HG03196 (cell line): ENCODE results near the gene HPN.
"Not testable (repeated sequence)": the region's sequence is repeated elsewhere in the genome, so short reads cannot be mapped to it uniquely, and the experiment has no call there.

ENCODE experiments used
- ATAC-seq: cut with Tn5 transposase; IDR thresholded peaks from one replicate; pipeline ENCODE4 v1.9.1; 2021; ENCODE audit not compliant: unreplicated experiment

Gene HPN

DNA sequence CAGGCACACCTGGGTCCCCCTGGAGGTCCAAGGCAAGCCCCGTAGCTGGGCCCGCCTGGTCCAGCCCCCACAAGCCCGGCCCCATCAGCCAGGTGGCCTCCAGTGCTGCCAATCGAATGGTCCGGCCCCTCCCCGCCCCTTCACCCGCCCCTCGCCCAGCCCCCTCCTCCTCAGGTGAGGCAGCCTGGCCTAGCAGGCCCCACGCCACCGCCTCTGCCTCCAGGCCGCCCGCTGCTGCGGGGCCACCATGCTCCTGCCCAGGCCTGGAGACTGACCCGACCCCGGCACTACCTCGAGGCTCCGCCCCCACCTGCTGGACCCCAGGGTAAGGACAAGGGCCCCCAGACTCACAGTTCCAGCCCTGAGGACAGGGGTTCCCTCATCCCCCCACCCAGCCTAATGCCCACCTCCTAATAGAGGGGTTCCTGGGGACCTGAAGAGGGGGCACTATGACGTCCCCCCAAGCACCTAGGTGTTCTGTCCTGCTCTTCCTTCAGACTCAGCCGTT, at the start of gene HPN:
Gene HPN (plus strand): TSS at position 174 of the 508 bp plus-strand sequence. CDS start 786 bp downstream, outside the sequence.
- ATAC-seq = no peak

DNA sequence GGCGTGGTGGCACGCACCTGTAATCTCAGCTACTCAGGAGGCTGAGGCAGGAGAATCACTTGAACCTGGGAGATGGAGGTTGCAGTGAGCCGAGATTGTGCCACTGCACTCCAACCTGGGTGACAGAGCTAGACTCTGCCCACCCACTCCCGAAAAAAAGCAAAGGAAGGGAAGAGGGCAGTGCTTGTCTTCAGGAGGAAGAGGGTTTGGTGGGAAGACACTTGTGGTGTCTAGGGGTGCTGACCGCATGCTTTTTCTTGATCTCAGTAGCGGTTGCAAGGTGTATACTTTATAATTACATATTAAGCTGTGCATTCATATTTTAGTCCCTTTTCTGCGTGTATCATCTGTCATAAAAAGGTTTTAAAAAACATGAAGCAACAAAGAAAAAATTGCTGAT, 48.9 kb upstream of the HPN start:
- ATAC-seq = not testable (repeated sequence)

DNA sequence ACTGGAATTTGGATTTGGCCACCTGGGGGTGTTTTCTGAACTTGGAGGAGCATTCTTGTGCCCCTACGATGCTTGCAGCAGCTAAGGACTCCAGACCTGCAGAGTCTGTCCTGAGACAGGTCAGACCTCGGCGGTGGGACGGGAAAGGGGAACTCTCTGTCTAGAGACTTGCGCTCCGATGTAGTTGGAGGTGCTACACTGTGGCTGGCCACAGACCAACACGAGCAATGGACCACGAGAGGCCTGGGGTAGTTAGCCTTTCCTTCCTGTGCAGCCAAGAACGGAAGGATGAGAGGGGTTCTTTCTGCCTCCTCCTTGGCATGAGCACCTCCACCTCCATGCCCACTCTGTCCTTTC, 47.3 kb upstream of the HPN start:
- no peak for ATAC-seq

DNA sequence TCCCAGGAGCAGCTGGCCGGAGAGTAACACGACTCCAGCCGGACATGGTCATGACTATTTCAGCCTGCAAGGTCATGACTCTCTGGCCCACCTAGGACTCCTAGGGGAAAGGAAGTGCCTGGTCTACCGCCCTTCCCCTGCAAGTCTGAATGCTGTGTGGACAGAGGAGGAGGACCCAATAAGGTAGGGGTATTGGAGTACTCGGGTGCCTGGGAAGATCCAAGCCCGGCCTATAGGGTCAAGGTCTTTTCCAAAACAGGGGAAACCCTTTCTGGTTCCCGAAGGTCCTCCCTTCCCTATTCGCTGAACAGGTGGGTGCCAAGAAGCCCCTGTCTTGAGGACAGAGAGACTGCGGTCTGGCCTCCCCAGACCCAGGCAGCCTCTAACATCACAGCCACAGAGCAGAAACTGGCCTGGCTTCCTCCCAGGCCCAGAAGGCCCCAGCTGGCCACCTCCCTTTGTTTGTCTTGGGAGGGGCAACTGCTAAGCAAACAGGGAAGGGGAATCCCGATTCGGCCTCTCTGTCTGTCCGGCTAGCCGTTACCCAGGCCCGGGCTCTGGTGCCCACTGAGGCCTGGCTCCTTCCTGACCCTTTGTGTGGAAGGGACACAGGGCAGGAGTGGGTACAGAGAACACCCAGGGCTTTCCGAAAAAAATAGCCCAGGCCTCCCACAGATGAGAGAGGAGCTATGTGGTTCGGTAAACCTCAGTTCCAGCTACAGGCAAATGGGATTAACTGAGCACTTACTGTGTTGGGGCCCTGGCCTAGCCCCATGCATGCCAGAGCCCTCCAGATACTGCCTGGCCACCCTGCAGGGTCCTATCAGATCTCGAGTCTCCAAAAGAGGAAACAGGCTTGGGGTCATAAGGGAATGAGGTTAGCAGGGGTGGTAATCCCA, 46.6 kb upstream of the HPN start:
- ATAC-seq = no peak

DNA sequence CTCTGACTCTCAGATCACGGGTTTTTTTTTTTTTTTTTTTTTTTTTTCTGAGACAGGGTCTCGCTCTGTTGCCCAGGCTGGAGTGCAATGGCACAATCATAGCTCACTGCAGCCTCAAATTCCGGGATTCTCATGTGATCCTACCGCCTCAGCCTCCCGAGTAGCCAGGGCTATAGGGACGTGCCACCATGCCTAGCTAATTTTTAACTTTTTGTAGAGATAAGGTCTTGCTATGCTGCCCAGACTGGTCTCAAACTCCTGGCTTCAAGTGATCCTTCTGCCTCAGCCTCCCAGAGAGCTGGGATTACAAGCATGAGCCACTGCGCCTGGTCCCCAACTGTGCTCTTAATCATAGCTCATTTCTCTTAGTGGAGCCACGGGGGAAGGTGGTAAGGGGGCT, 46.0 kb upstream of the HPN start:
- no peak for ATAC-seq

DNA sequence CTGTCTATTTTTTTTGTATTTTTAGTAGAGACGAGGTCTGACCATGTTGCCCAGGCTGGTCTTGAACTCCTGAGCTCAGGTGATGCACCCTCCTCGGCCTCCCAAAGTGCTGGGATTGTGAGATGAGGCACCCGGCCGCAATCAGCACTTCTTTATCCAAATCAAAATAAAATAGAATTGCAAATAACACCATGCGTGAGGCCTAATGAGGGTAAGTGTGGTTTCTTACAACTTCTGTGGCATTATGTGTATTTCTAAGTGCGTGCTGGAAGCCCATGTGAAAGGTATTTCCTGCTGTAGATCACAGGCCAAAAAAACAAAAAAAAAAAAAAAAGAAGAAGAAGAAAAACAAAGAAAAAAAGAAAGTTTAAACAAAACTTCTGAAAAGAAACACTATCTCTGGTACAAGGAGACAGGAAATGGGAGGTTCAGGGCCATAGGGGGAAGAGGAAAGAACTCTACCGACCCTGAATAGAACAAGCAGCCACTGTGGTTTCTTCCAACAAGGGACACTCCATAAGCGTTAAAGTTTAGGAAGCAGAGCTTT, 44.4 kb upstream of the HPN start:
- no peak for ATAC-seq

DNA sequence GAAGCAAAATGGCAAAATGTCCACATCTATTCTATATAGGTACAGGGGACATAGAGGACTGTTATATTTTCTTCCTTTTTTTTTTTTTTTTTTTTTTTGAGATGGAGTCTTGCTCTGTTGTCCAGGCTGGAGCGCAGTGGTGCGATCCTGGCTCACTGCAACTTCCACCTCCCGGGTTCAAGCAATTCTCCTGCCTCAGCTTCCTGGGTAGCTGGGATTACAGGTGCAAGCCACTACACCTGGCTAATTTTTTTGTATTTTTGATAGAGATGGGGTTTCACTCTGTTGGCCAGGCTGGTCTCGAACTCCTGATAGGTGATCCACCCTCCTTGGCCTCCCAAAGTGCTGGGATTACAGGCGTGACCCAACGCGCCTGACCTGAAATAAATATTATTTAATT, 43.3 kb upstream of the HPN start:
- ATAC-seq = not testable (repeated sequence)

DNA sequence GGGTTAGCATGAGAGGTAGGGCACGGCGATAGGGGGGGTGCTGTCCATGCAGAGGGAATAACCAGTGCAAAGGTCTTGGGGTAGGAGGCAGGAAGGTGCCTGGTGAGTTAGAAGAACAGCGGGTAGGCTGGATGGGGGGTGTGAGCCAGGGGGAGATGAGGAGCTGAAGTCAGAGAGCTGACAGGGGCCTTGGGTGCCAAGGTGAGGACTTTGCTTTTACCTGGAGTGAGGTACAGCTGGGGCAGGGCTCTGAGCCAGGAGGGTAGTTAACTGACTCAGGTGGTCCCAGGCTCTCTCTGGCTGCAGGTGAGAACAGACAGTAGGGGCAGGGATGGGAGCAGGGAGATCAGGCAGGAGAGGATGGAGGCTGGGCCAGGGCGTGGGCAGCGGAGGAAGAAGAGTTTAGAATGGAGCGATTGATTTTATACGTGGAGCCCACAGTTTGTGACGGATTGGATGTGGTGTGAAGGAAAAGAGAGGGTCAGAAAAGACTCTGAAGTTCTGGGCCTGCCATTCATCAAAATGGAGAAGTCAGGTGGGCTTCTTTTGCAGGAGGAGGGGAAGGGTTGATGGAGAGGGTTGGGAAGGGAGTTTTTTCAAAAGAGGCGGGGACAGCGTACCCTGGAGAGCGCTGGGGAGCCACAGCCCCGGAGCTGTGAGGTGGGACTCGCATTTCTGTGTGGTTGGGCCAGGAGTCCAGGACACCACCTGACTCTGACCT, 42.6 kb upstream of the HPN start:
- no peak for ATAC-seq

DNA sequence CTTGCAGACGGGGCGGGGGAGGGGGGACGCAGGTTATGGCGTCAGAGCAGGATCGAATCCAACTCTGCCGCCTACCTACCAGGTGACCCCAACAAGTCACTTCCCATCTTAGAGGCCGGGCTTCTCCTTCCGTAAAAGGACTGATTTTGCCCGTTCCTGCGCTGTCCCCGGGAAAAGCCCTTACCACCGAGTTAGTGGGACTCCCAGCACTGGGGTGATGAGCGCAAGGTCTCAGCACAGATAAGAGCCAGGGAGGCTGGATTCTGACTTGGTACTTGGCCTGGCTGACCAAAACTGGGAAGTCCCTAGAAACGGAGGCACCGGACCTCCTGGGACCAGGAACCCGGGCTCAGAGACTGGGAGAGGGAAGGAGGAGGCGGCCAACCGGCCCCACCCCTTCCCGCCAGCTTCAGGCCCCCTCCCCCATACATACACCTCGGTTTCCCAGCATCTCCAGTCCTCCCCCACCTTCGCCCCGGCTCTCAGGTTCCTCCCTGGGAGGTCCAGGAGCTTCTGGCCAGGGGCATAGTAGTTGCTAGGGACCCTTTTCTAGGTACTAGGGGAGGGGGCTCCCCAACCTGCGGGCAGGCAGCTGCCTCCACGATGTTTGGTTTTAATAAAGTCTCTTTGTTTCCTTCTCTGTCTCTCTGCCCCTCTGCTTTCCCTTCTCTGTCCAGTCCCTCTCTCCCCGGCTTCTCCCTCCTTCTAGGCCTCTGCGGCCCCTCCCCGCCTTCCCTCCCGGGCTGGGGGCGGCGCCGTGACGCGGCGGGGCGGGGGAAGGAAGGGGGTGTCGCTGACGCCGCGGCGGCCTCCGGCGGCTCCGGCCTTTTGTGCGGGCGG, 41.8 kb upstream of the HPN start, which contains the start of gene GRAMD1A:
Gene GRAMD1A (plus strand): TSS at position 826 of the 840 bp plus-strand sequence. CDS start 156 bp downstream, outside the sequence.
- no peak for ATAC-seq

DNA sequence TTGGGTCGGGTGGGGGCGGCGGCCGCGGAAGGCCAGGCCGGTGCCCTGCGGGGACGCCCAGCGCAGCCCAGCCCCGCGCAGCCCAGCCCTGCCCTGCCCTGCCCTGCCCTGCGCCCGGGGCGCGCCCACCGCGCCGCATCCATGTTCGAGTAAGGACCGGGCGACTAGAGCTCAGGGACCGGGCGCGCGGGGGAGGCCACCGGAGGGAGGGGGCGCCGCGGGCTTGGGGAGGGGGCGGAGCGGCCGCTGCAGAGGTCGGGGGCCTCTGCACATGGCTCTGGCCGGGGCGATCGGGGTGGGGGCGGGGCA, 41.2 kb upstream of the HPN start:
- ATAC-seq = no peak

DNA sequence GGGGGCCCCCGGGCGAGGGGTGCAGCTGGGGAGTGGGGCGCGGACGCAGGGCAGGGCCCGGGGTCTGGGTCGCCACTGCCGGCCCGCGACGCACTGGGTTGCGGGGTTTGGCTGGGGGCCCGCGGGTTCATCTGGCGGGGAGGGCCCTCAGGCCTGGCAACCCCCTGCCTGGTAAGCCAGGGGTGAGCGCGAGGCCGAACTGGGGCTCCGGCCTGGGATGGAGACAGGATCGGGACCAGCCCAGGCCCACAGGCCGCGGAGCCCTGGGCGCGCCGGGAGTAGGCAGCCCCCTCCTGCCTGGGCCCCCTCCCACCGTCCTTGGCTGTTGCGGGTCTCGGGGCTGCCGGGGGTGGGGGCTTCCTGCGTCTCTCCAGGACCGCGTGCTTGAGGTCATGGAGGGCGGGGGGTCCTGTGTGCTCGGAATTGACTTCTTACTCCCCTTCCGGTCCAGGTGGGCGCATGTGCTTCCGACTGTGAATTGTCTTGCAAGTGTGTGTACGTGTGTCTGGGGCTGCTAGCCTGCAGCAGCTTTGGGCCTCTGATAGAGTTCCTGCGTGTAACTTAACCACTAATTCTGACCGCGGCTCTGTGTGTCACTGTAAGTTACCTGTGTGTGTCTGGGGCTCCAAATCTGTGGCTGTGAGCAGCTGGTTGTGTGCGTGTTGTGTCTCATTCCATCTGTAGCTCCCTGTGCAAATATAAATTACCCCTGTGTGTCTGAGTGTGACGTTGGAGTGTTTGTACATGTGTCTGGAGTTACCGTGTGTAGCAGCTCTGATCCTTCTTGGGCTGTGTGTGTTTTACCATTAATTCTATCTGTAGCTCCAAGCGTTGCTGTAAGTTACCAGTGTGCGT, 40.6 kb upstream of the HPN start:
- ATAC-seq = no peak

DNA sequence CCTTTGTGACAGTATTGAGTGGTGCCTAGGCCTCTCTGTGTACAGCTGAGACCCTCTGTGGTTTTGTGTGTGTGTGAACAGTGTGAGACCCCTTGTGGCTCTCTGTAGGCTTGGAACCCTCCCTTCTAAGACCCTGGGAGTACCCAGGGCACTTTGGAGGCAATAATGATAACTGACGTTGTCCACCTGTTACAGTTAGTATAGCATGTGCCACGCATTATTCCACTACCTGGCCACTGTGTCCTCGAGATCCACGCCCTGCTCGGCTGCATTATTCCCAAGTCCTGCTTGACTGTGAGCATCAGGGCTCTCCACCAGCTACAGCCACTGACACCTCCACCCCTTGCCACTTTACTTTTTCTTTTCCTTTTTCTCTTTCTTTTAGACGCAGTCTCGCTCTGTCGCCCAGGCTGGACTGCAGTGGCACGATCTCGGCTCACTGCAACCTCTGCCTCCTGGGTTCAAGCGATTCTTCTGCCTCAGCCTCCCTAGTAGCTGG, 39.4 kb upstream of the HPN start:
- ATAC-seq = no peak

DNA sequence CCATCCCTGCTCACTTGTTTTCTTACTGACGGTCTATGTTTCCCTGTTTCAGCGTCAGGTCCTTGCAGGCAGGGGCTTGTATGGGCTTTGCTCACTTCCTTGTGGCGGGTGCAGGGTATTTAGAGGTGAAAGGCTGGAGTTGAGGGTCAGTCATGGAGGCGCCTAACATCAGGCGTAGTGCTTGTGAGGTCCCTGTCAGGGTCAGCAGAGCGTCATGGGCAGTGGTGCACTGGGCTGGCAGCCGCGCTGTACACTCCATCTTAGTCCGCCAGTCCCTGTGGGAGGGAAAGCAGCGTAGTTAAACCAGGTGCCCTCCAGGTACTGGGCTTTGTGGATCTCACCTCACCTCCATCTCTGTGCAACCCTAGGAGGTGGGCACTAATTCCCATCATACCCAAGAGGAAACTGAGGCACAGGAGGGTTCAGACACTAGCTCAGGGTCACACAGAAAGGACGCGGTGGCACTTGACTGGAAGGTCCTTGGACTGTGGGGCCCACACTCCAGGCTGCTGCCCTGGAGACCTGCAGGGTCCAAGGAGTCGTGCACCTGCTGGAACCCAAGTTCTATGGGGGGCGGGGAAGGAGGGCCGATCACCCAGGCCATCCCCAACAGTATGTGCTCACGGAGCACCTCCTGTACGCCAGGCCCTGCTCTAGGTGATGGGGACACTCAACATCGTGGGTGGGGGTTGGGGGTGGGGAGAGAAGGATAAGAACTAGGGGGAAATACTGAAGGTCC, 36.8 kb upstream of the HPN start:
- no peak for ATAC-seq

DNA sequence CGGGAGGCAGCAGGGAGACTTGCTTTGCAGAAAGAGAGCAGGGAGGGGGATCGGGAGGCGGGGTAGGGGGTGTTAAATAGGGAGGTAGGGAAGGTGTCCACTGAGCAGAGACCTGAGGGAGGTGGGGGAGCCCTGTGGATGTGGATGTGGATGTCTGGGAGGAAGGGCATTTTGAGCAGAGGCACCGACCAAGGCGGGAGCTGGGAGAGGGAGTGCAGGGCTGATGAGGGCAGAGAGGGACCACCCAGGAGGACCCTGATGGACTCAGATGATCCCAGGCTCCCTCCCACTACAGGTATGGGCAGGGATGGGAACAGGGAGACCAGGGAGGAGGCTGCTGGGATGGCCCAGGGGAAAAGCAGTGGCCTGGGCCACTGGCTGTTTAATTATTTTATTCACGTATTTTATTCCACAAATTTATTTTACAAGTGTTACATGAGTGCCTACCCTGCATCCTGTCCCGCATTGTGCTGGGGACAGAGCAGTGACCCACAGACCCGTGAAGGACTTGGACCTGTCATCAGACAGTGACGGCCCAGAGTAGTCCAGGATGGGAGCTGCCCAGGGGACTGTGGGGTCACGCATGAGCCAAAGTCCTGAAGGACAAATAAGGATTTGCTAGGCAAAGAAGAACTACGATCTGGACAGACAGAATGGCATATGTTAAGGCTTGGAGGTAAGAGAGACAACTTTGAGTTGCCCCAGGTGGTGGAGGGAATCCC, 36.1 kb upstream of the HPN start:
- ATAC-seq = no peak

DNA sequence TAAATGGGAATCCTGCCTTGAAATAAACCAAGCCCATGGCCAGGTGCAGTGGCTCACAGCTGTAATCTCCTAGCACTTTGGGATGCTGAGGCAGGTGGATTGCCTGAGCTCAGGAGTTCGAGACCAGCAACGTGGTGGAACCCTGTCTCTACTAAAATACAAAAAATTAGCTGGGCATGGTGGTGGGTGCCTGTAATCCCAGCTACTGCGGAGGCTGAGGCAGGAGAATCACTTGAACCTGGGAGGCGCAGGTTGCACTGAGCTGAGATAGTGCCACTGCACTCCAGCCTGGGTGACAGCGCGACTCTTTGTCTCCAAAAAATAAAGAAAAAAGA, 35.5 kb upstream of the HPN start:
- not testable (repeated sequence) for ATAC-seq

DNA sequence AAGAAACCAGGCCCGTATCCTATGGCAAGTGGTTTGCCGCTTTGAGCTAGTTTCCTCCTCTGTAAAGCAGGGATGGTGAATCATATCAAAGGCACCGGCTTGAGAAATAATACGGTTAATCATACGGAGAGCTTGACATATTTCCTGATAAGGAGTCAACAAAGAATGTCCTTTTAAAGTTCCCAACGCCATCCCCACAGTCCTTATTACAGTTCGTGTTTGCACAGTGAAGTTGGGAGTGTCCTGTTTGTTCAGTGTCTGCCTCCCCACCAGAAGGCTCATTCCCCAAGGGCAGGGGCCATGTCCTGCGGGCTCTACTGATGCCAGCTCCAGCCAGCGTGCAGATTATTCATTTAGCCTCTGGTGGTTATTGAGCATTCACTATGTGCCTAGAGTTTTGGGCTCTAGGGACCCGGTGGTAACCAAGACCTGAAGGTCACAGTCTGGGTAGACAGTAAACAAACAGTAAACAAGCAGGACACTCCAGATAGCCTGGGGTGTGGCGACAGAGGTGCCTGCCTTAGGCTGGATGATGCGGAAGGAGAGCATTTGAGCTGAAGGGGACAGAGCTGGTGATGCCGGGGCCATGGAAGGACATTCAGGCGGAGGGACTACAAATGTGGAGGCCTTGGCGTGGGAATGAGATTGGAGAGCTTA, 35.1 kb upstream of the HPN start:
- no peak for ATAC-seq

DNA sequence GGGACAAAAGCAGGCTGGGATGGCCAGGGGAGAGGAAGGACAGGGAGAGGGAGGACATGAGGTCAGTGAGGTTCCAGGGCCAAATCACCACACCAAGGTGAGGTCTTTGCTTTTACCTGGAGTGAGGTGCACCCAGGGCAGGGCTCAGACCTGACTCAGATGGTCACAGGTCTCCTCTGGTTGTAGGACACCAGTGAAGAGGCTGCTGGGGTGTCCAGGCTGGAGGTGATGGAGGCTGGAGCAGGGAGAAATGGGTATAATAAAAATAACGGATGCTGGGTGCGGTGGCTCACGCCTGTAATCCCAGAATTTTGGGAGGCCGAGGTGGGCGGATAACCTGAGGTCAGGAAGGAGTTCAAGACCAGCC, 34.5 kb upstream of the HPN start:
- no peak for ATAC-seq

DNA sequence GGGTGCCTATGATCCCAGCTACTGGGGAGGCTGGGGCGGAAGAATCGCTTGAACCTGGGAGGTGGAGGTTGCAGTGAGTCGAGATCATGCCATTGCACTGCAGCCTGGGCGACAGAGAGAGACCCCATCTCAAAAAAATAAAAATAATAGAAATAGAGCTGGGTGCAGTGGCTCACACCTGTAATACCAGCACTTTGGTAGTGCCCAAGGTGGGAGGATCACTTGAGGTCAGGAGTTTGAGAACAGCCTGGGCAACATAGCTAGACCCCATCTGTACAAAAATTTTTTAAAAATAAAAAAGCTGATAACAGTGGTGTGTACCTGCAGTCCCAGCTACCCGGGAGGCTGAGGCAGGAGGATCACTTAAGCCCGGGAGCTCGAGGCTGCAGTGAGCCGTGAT, 34.1 kb upstream of the HPN start:
- not testable (repeated sequence) for ATAC-seq
